ENCODE measurements around the gene PNMA5. TPM values are rescaled to one million over a fixed set of nuclear protein-coding genes. Genes with fewer than 3 reads are reported as not detected.

Gene PNMA5
- total and polyA plus RNA-seq, 2 of the 8 experiments (the other 6 are each of a cell fraction or from before 2014, with no cell fraction given), result 0.11 TPM

DNA sequence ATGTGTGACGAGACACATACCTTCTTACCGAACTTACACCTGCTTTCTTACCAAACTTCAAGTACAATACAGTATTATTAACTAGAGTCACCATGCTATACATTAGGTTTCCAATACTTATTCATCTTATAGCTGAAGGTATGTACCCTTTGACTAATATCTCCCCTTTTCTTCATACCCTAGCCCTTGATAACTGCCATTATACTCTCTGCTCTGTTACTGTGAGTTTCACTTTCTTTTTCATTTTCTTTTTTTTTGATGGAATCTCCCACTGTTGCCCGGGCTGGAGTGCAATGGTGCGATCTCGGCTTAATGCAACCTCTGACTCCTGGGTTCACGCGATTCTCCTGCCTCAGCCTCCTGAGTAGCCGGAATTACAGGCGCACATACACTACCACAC, 3.4 kb upstream of the PNMA5 start:
- no peak overlapping the region for H2AFZ ChIP-seq (ENCODE audit: low read length)
- no peak for TF ChIP-seq PHF8 (conservative IDR thresholded peaks at IDR 0.05; ENCODE audit: low read depth, low read length)
- no peak for TF ChIP-seq TCF12 (IDR thresholded peaks at IDR 0.05; ENCODE audit: low read depth, low read length)
- TF ChIP-seq HDAC2 (IDR thresholded peaks at IDR 0.05; ENCODE audit: borderline replicate concordance in 1 of 2, low read depth in 2 of 2, low read length in 2 of 2), result no peak
- TF ChIP-seq CHD1 (IDR thresholded peaks at IDR 0.05; ENCODE audit: low read depth, low read length), result no peak
- TF ChIP-seq TAF7 (optimal IDR thresholded peaks at IDR 0.05; ENCODE audit: borderline replicate concordance, low read depth, low read length), result no peak
- no peak for TF ChIP-seq MAFK (IDR thresholded peaks at IDR 0.05; ENCODE audit: low read depth, low read length)
- no peak for TF ChIP-seq SRF (IDR thresholded peaks at IDR 0.05; ENCODE audit: low read depth, low read length)
- no peak for TF ChIP-seq POLR2AphosphoS5 (IDR thresholded peaks at IDR 0.05; ENCODE audit: low read depth, low read length)
- TF ChIP-seq SIRT6 (IDR thresholded peaks at IDR 0.05; ENCODE audit: low read length), result no peak
- TF ChIP-seq CREB1 (IDR thresholded peaks at IDR 0.05), result no peak
- TF ChIP-seq, protein P1, sequence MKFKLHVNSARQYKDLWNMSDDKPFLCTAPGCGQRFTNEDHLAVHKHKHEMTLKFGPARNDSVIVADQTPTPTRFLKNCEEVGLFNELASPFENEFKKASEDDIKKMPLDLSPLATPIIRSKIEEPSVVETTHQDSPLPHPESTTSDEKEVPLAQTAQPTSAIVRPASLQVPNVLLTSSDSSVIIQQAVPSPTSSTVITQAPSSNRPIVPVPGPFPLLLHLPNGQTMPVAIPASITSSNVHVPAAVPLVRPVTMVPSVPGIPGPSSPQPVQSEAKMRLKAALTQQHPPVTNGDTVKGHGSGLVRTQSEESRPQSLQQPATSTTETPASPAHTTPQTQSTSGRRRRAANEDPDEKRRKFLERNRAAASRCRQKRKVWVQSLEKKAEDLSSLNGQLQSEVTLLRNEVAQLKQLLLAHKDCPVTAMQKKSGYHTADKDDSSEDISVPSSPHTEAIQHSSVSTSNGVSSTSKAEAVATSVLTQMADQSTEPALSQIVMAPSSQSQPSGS (IDR thresholded peaks at IDR 0.05; ENCODE audit: low read length), result no peak
- TF ChIP-seq, protein P2, sequence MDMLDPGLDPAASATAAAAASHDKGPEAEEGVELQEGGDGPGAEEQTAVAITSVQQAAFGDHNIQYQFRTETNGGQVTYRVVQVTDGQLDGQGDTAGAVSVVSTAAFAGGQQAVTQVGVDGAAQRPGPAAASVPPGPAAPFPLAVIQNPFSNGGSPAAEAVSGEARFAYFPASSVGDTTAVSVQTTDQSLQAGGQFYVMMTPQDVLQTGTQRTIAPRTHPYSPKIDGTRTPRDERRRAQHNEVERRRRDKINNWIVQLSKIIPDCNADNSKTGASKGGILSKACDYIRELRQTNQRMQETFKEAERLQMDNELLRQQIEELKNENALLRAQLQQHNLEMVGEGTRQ (IDR thresholded peaks at IDR 0.05; ENCODE audit: low read length), result no peak
- no peak for TF ChIP-seq POLR2A (IDR thresholded peaks at IDR 0.05; ENCODE audit: control extremely low read depth in 1 of 2, low read depth in 2 of 2, low read length in 2 of 2)

More for the DNA sequence above, 3.4 kb upstream of the PNMA5 start:
- Histone ChIP-seq H2BK5ac (ENCODE audit: low read depth, low read length) (no peak overlapping the region), H4K91ac (replicated peaks; ENCODE audit: insufficient read length, low read length) (no peak overlapping the region), H3K4me1 (replicated peaks in 1 of 4; ENCODE audit: control insufficient read depth in 3 of 4, insufficient read depth in 4 of 4, low read length in 3 of 4) (peaks cover 0 to 3% (median 0%) of the 10 kb centered on the region in 4 experiments; a peak in 1 of 7 replicates), H4K5ac (ENCODE audit: insufficient read length, low read depth, low read length) (no peak overlapping the region), H4K8ac (ENCODE audit: extremely low read depth, insufficient read depth, low read length) (no peak overlapping the region), H4K20me1 (replicated peaks in 1 of 2; ENCODE audit: control insufficient read depth in 1 of 2, insufficient read depth in 2 of 2, low read length in 2 of 2) (no peaks in the 10 kb centered on the region), H3K14ac (ENCODE audit: insufficient read length) (no peak overlapping the region), H3K56ac (replicated peaks; ENCODE audit: insufficient read length, low read depth, low read length) (no peak overlapping the region), H3K4ac (replicated peaks; ENCODE audit: insufficient read length, low read depth, low read length) (no peak overlapping the region), H2AK5ac (ENCODE audit: low read depth, low read length) (no peak overlapping the region), H3K23ac (ENCODE audit: insufficient read length) (no peak overlapping the region), H2BK12ac (ENCODE audit: low read depth, low read length) (no peak overlapping the region), H3K27me3 (replicated peaks in 1 of 4; ENCODE audit: control insufficient read depth in 3 of 4, extremely low read depth in 1 of 4, insufficient read depth in 3 of 4, low read length in 3 of 4) (no peaks in the 10 kb centered on the region), H3K4me3 (ENCODE audit: extremely low read depth in 1 of 4, insufficient read depth in 2 of 4, low read depth in 3 of 4, low read length in 4 of 4) (no peak overlapping the region), H3K9me3 (ENCODE audit: insufficient read depth in 2 of 2, low read depth in 1 of 2, low read length in 1 of 2) (no peaks in the 10 kb centered on the region), H3K18ac (ENCODE audit: extremely low read depth, low read length) (no peak overlapping the region), H3K79me2 (ENCODE audit: control insufficient read depth in 1 of 2, insufficient read depth in 2 of 2, low read length in 2 of 2) (no peaks in the 10 kb centered on the region), H3K23me2 (ENCODE audit: low read depth, low read length) (no peaks in the 10 kb centered on the region), H2BK120ac (replicated peaks; ENCODE audit: low read depth, low read length) (no peak overlapping the region), H2BK20ac (ENCODE audit: low read length) (no peak overlapping the region), H3K4me2 (ENCODE audit: insufficient read depth in 1 of 2, low read depth in 2 of 2, low read length in 2 of 2) (no peak overlapping the region), H3K79me1 (ENCODE audit: low read depth, low read length) (no peaks in the 10 kb centered on the region), H3K36me3 (ENCODE audit: control insufficient read depth in 2 of 4, insufficient read depth in 4 of 4, low read length in 3 of 4) (no peaks in the 10 kb centered on the region), H3K9ac (replicated peaks in 1 of 4; ENCODE audit: extremely low read depth in 1 of 4, low read depth in 3 of 4, low read length in 3 of 4) (no peak overlapping the region), H2BK15ac (ENCODE audit: low read length) (no peak overlapping the region), H3K27ac (ENCODE audit: low read depth, low read length) (no peak overlapping the region)
- no peak for DNase-seq (ENCODE audit: low read depth in 1 of 2, low spot score in 2 of 2)
- CTCF ChIA-PET (ENCODE audit: partially characterized antibody), result interaction anchor here (0.6 kb wide), 1 partner anchor 247 kb away, joined by 5 read pairs; no protein-coding TSS in a partner anchor
- POLR2A ChIA-PET (ENCODE audit: partially characterized antibody), result no interaction called here
- no peak for FAIRE-seq
- WGBS, 2 experiments (ENCODE audit: extremely low coverage in 1 of 2, insufficient coverage in 1 of 2, insufficient read length in 1 of 2, insufficient replicate concordance in 2 of 2, low coverage in 1 of 2, low lambda C conversion rate in 2 of 2, missing lambda C conversion rate in 1 of 2), result 72% methylated on average over 9 of the region's 9 CpGs; no CpG with 5 or more reads in 1 of the 2 experiments
